ENCODE data around the gene MOSMO.
"Not testable (repeated sequence)": the region's sequence is repeated elsewhere in the genome, so short reads cannot be mapped to it uniquely, and the experiment has no call there.

DNA sequence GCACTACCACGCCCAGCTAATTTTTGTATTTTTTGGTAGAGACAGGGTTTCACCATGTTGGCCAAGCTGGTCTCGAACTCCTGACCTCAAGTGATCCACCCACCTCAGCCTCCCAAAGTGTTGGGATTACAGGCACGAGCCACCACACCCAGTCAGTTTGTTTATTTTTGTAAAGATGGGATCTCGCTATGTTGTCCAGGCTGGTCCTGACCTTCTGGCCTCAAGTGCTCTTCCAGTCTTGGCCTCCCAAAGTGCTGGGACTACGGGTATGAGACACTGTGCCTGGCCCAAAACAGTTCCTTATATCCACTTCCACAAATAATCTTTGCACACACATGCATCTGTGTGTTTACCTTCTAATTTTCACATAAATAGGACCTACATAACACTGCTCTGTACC lies 103.7 kb downstream of the MOSMO start:
- TF ChIP-seq, protein P1, sequence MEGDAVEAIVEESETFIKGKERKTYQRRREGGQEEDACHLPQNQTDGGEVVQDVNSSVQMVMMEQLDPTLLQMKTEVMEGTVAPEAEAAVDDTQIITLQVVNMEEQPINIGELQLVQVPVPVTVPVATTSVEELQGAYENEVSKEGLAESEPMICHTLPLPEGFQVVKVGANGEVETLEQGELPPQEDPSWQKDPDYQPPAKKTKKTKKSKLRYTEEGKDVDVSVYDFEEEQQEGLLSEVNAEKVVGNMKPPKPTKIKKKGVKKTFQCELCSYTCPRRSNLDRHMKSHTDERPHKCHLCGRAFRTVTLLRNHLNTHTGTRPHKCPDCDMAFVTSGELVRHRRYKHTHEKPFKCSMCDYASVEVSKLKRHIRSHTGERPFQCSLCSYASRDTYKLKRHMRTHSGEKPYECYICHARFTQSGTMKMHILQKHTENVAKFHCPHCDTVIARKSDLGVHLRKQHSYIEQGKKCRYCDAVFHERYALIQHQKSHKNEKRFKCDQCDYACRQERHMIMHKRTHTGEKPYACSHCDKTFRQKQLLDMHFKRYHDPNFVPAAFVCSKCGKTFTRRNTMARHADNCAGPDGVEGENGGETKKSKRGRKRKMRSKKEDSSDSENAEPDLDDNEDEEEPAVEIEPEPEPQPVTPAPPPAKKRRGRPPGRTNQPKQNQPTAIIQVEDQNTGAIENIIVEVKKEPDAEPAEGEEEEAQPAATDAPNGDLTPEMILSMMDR (IDR thresholded peaks at IDR 0.05) = not testable (repeated sequence)
- not testable (repeated sequence) for TF ChIP-seq POLR2A (IDR thresholded peaks at IDR 0.05)

Data from vagina (tissue), 2 donors.